NCI-H2107 treated with DMSO at 0.1 percent for 48 hours (cell line): ENCODE results near the gene TRIM17.
A peak's percentile ranks its signal among the peaks of the same experiment; 100 is the strongest.

Experiments
- DNase-seq: peaks from one replicate; lab custom pipeline; 2025; ENCODE audit not compliant: unreplicated experiment; lab: John Stamatoyannopoulos, UW

The TRIM17 gene

GRCh38 chr1:228381356-228381755 lies 35.3 kb downstream of the TRIM17 start:
- no peak for DNase-seq

DNA sequence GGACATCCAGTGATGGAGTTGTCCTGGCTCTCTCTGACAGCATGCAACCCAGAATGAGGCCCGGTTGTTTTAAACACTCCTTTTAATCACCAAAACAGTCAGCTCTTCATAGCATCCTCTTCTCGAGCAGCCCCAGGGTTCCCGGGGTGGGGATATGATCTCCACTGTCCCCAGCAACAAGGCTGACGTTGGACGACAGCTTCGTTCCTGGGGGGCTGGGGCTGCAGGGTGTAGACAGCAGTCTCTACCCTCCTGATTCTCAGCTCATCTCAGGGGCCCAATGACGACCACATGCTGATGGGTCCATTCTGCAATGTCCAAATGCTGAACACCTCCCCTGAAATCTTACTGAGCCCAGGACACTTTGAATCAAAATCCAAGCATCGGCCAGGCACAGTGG lies 37.0 kb downstream of the TRIM17 start:
- no peak for DNase-seq

- DNase-seq = no peak
Observed at GRCh38 chr1:228378873-228379460, 37.7 kb downstream of the TRIM17 start.

- peak; percentile 62 for DNase-seq
Observed at GRCh38 chr1:228378090-228378872, 38.4 kb downstream of the TRIM17 start.

GRCh38 chr1:228377664-228378089 lies 39.0 kb downstream of the TRIM17 start:
- DNase-seq = no peak

GRCh38 chr1:228376651-228377631 lies 39.7 kb downstream of the TRIM17 start:
- no peak for DNase-seq

- DNase-seq = no peak
Observed at GRCh38 chr1:228376262-228376628, 40.4 kb downstream of the TRIM17 start.

DNA sequence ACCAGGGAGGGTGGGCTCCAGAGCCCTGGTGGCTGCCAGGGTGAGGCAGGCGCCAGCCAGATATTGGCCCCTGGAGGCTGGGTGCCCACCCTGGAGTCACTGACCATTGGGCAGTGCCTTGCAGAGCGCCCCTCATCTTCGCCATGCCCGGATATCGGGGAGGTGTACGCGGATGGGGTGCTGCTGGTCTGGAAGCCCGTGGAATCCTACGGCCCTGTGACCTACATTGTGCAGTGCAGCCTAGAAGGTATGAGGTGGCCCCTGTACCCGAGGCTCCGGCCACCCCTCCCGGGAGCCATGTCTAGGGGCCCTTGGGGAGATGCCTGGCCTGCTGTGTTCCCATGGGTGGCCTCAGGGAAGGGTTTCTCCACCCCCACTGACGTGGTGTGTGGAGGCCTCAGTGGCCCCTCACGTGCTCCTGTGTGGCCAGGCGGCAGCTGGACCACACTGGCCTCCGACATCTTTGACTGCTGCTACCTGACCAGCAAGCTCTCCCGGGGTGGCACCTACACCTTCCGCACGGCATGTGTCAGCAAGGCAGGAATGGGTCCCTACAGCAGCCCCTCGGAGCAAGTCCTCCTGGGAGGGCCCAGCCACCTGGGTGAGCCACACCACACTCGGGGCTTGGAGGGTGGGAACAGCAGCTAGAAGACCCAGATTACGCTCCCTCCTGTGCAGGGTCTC lies 40.9 kb downstream of the TRIM17 start:
- DNase-seq = no peak

GRCh38 chr1:228374711-228375577 lies 41.7 kb downstream of the TRIM17 start:
- no peak for DNase-seq

- DNase-seq = no peak
Observed at GRCh38 chr1:228373681-228374571, 42.7 kb downstream of the TRIM17 start.

DNA sequence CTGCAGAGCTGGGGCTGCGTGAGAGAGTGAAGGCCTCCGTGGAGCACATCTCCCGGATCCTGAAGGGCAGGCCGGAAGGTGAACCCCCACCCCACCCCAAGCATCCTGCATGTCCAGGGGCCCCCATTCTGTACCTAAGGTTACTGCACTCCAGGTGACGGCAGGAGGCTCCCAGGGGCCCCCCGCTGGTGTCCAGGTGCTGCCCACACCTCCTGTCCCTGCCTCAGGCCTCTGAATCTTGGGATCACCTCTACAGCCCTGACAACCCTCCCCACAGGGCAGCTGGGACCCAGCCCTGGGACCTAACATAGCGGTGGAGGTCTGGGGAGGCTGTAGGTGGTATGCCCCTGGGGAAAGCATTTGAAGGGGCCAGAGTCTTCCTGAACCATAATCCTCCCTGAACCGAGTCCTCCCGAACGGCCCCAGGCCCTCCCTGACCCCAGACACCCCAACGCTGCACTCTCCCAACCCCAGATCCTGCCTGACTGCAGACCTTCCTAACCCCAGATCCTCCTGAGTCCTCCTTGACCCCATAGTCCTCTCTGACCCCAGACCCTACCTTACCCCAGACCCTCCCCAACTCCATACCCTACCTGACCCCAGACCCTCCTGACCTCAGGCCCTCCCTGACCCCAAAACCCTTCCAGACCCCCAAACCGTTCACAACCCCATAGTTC lies 43.5 kb downstream of the TRIM17 start:
- DNase-seq = no peak

DNA sequence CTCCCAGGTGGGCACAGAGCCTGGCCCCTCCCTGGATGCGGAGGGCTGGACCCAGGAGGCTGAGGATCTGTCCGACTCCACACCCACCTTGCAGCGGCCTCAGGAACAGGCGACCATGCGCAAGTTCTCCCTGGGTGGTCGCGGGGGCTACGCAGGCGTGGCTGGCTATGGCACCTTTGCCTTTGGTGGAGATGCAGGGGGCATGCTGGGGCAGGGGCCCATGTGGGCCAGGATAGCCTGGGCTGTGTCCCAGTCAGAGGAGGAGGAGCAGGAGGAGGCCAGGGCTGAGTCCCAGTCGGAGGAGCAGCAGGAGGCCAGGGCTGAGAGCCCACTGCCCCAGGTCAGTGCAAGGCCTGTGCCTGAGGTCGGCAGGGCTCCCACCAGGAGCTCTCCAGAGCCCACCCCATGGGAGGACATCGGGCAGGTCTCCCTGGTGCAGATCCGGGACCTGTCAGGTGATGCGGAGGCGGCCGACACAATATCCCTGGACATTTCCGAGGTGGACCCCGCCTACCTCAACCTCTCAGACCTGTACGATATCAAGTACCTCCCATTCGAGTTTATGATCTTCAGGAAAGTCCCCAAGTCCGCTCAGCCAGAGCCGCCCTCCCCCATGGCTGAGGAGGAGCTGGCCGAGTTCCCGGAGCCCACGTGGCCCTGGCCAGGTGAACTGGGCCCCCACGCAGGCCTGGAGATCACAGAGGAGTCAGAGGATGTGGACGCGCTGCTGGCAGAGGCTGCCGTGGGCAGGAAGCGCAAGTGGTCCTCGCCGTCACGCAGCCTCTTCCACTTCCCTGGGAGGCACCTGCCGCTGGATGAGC lies 44.3 kb downstream of the TRIM17 start:
- no peak for DNase-seq

DNA sequence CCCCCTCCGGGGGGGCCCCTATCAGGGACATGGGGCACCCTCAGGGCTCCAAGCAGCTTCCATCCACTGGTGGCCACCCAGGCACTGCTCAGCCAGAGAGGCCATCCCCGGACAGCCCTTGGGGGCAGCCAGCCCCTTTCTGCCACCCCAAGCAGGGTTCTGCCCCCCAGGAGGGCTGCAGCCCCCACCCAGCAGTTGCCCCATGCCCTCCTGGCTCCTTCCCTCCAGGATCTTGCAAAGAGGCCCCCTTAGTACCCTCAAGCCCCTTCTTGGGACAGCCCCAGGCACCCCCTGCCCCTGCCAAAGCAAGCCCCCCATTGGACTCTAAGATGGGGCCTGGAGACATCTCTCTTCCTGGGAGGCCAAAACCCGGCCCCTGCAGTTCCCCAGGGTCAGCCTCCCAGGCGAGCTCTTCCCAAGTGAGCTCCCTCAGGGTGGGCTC lies 44.9 kb downstream of the TRIM17 start:
- no peak for DNase-seq

DNA sequence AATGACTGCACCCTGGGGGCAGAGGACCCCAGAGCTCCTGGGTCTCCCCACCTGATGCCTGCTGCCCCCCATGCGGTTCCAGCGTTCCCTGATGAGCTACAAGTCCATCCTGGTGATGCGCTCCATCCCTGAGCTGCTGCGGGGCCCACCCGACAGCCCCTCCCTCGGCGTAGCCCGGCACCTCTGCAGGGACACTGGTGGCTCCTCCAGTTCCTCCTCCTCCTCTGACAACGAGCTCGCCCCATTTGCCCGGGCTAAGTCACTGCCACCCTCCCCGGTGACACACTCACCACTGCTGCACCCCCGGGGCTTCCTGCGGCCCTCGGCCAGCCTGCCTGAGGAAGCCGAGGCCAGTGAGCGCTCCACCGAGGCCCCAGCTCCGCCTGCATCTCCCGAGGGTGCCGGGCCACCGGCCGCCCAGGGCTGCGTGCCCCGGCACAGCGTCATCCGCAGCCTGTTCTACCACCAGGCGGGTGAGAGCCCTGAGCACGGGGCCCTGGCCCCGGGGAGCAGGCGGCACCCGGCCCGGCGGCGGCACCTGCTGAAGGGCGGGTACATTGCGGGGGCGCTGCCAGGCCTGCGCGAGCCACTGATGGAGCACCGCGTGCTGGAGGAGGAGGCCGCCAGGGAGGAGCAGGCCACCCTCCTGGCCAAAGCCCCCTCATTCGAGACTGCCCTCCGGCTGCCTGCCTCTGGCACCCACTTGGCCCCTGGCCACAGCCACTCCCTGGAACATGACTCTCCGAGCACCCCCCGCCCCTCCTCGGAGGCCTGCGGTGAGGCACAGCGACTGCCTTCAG lies 45.5 kb downstream of the TRIM17 start:
- peak; percentile 8 for DNase-seq

GRCh38 chr1:228370439-228370940 lies 46.2 kb downstream of the TRIM17 start:
- DNase-seq = no peak

GRCh38 chr1:228369608-228370438 lies 46.8 kb downstream of the TRIM17 start:
- DNase-seq = no peak
